HG03097 (cell line): ENCODE results near the gene MAPK6.
"Not testable (repeated sequence)": the region's sequence is repeated elsewhere in the genome, so short reads cannot be mapped to it uniquely, and the experiment has no call there.

Source experiments
- ATAC-seq: cut with Tn5 transposase; IDR thresholded peaks from one replicate; pipeline ENCODE4 v1.9.1; 2021; ENCODE audit not compliant: unreplicated experiment, low FRiP score

Gene MAPK6

GRCh38 chr15:52018693-52019393 lies at the start of gene MAPK6:
Gene MAPK6, plus strand, starts transcription at chr15:52019219. Its CDS starts 27,242 bp downstream, at chr15:52046461.
- peak; percentile 75 for ATAC-seq

DNA sequence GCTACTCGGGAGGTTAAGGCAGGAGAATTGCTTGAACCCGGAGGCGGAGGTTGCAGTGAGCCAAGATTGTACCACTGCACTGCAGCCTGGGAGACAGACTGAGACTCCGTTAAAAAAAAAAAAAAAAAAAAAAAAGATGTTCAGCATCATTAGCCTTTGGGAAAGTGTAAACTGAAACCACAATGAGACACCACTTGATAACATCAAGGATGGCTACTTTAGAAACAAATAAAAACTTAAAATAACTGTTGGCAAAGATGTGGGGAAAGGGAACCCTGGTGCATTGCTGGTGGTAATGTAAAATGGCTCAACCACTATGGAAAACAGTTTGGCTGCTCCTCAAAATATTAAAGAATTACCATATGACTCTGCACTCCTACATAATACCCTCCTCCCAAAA lies 49.3 kb upstream of the MAPK6 start:
- ATAC-seq: no peak

GRCh38 chr15:51970132-51970817 lies 48.7 kb upstream of the MAPK6 start:
- ATAC-seq: no peak

DNA sequence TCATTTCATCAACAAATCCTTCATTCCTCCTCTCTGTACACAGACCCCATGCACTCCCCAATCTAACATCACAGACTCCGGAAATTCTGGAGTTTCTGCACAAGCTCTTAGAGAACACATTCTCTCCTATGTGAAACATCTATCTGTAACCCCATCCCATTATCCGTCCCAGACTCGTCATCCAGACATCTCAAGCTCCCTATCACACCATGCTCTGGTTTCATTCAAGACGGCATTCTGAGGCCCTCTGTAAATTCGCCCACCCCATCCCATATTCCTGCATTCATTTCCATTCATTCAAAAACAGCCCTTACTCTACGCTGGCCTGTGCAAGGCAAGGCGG lies 48.0 kb upstream of the MAPK6 start:
- ATAC-seq: peak; percentile 8

DNA sequence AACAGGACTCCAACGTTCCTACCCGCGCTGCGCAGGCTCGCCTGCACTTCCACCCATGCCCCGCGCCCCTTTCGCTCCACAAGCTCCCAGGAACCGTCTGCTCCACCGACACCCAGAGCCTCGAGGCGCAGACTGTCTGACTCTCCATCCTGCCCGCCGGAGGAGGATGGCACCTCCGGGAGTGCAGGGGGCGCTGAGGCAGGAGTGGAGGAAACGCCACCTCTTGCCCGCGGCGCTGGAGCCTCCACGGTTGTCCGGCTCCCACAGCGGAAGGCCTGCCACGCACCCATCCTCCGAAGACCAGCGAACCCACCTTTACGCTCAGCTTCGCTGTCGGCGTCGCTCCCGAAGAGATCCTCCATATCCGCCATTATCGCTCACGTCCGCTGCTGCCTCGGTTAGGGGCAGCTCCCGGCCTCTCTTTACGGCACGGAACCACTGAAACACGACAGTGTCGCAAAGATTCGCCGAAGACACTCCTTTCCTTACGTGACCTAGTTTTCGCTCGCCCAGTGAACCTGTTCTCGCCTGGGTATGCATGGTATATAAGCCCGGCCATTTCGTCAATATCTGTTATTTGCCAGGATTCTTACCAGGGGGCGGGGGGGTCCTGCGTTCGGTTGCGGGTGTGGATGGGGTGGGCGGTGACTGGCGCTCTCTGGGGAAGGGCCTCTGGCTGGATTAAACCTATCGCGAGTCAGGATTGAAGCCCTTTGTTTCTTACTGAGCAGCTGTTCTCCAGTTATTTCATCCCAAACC lies 47.5 kb upstream of the MAPK6 start, which contains the start of gene LEO1:
Gene LEO1, minus strand, starts transcription at position 404 of the 759 bp plus-strand sequence. Its CDS starts 33 bp downstream, at position 371.
- ATAC-seq: peak; percentile 84

- ATAC-seq: no peak
These were observed 45.8 kb upstream of the MAPK6 start for GRCh38 chr15:51973220-51973619.

GRCh38 chr15:51973775-51974174 lies 45.2 kb upstream of the MAPK6 start:
- no peak for ATAC-seq

DNA sequence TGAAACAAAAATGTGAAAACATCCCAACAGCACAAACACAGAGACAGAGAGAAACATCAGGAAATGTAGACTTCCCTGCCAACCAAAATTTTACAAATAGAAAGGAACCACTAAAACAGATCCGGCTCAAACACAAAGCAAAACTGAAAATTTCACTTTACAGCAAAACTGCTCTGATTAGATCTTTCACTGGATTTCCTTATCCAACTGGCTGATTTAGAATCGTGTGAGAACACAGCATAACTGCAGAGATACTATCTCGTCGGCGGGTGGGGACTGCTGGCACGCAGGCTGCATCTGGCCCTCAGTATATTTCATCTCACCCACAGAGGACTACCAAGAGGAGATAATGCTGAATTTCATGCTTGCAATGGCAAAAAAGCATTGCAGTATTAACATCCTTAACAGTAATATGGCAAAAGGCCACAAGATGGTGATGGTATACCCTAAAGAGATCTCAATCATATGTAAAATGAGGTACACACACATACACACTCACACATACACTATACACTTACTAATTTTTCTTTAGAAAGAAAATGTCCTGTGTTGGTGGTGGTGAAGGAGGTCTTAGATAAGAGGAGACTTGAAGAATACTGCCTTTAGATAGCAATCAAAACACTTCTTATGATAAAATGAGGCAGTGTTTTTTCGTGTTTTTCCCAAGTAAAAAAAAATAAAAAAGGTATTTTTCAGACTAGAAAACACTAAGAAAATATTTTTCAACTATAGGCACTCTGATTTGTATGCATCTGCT lies 36.8 kb upstream of the MAPK6 start:
- peak; percentile 91 for ATAC-seq

GRCh38 chr15:51982770-51983103 lies 36.3 kb upstream of the MAPK6 start:
- ATAC-seq: no peak

- no peak for ATAC-seq
These were observed 27.9 kb upstream of the MAPK6 start for GRCh38 chr15:51991141-51991540.

DNA sequence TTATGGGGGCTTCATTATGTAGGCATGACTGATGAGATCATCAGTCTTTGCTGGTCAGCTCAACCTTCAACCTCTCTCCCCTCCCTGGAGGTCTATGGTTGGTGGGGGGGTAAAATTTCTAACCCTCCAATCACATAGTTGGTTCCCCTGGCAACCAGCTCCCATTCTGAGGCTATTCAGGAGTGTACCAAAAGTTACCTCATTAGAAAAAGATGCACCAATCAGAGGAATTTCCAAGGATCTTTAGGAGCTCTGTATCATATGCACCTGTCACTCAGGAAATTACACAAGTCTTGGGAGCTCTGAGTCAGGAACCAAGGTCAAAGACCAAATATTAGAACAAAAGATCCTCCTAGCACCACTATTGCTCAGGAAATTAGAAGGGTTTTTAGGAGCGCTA lies 26.1 kb upstream of the MAPK6 start:
- ATAC-seq: no peak

- no peak for ATAC-seq
These were observed 16.7 kb upstream of the MAPK6 start for GRCh38 chr15:52002351-52002750.

DNA sequence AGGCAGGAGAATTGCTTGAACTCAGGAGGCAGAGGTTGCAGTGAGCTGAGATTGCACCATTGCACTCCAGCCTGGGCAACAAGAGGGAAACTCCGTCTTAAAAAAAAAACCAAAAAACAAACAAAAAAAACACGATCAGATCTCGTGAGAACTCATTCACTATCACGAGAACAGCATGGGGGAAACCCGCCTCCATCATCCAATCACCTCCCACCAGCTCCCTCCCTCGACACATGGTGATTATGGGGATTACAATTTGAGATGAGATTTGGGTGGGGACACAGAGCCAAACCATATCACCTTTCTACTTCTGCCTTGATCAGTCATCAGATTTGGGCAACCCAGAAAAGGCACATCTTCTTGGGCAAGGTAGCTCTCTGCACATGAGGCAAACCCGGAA lies 15.9 kb upstream of the MAPK6 start:
- not testable (repeated sequence) for ATAC-seq

- ATAC-seq: no peak
These were observed 15.3 kb upstream of the MAPK6 start for GRCh38 chr15:52003710-52004109.

GRCh38 chr15:52004806-52005205 lies 14.2 kb upstream of the MAPK6 start:
- ATAC-seq: no peak

- ATAC-seq: peak; percentile 56
These were observed 13.0 kb upstream of the MAPK6 start for GRCh38 chr15:52005748-52006701.

- ATAC-seq: peak; percentile 33
These were observed 12.2 kb upstream of the MAPK6 start for GRCh38 chr15:52006702-52007340.

DNA sequence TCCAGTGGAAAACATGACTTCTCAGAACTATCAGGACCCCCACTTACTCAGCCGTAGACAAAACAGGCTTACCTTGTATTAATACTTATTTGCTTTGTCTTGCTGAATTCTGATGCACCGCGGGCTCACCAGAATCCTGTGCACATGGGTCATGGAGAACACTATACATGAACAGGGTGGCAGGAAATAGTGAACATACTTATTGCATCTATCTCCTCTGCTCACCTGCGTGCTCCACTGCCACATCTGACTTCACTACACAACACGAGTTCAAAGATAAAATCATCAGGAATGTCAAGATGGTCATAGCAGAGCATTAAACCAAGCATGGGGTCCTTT lies 10.7 kb upstream of the MAPK6 start:
- ATAC-seq: no peak

DNA sequence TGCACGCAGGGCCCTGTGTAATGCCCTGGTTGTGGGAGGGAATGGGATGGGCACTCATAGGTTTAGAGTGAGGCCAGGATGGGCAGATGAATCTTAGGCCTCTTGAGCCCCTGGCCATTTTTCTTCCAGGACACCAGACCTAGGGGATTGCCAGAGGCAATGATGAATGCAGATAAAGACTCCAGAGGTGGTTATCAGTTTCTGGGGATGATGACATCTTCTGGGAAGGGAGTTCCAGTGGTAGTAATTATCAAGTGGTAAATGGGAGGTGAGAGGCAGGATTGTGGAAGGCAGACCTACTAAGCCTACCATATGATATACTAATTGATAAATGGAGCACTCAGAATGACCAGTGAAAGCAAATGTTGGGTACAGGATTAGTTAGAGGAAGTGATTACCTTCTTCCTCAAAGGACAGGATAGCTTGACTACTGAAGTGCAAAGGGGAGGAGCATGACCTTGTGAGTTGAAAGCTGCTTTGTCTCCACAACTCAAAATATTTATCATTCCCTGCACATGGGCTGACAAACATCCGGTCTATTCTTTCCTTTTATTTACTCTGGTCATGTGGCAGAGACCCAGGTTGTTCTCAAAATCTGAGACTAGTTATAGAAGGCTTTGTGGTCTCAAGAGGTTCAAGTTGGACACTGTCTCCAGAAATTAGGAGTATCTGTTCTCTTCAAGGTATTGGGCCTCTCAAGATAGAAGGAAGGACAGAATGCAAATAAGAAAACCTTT lies 10.2 kb upstream of the MAPK6 start:
- no peak for ATAC-seq
